Pons (tissue), 1 donor: ENCODE results near the gene OR10H3.
"Not testable (repeated sequence)": the region's sequence is repeated elsewhere in the genome, so short reads cannot be mapped to it uniquely, and the experiment has no call there.

ENCODE experiments used
- DNase-seq: peaks from one replicate; pipeline ENCODE4 v3.0.0-alpha.2; 2016; ENCODE audit warnings: low spot score

The OR10H3 gene, protein sequence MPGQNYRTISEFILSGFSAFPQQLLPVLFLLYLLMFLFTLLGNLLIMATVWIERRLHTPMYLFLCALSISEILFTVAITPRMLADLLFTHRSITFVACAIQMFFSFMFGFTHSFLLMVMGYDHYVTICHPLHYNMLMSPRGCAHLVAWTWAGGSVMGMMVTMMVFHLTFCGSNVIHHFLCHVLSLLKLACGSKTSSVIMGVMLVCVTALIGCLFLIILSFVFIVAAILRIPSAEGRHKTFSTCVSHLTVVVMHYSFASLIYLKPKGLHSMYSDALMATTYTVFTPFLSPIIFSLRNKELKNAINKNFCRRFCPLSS

GRCh38 chr19:15737722-15738121, at the start of gene OR10H3:
Gene OR10H3, plus strand, starts transcription at chr19:15737985. Its CDS starts 3,408 bp downstream, at chr19:15741393.
- no peak for DNase-seq

DNA sequence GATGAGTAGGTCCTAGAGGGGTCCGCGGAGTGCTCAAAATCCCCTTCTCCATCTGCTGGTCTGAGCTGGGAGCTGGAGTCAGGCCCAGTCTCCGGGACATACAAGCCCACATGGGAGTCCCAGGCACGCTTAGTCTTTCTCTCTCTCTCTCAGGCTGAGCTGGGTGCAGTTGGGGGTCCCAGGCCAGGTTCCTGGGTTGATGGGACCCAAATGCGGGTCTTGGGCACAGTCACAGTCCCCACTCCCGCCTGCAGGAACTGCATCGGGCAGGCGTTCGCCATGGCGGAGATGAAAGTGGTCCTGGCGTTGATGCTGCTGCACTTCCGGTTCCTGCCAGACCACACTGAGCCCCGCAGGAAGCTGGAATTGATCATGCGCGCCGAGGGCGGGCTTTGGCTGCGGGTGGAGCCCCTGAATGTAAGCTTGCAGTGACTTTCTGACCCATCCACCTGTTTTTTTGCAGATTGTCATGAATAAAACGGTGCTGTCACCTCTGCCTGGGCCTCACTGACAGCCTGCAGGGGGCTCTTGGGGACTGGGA, 41.1 kb upstream of the OR10H3 start:
- DNase-seq = no peak

DNA sequence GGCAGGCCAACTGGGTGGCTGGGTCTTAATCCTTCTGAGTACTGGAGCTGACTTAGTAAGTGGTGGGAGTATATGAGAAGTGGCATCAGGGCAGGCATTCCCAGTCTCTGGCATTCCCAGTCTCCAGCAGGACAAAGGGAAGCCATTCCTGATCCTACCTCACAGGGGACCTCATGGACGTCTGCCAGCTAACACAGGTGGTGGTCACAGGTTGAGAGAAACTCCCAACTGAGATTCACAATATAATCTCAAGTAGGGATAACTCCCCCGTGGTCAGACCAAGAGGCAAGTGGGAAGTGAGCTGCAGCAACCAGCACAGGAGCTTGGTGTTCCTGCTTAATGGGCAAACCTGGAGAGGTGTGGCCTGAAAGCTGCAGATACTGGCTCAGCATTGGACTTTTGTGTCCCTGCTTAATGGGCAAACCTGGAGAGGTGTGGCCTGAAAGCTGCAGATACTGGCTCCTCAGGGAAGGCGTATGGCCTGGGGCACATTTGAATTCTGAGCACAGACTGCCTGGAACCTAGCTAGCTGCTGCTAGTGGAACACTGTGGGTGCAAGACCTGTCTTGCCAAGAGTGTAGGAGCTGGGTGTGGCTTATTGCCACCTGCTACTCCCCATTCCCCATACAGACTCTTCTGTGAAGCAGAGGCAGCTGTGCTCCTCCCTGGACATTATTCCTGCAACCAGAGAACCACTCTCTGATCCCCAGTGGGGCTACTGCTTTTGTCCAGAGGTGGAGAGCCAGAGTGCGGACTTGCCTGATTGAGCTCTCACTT, 35.8 kb upstream of the OR10H3 start:
- DNase-seq = no peak

DNA sequence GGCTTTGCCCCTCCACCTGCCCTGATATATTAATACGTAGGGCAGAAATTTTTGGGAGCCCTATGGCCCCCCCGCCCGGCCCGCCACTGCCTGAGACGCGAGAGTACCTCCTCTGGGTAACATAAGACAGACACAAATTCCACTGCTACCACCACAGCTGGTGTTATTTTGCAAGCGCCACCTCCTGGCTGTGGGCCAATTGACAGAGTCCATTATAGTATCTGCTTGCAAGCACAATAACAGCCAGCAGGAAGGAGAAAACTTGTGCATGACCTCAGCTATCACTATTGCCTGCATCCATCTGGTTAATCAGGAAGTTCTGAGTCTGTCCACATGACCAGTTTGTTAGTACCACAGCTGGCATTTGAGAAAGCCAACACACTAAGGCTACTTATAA, 35.3 kb upstream of the OR10H3 start:
- DNase-seq = peak; percentile 32

DNA sequence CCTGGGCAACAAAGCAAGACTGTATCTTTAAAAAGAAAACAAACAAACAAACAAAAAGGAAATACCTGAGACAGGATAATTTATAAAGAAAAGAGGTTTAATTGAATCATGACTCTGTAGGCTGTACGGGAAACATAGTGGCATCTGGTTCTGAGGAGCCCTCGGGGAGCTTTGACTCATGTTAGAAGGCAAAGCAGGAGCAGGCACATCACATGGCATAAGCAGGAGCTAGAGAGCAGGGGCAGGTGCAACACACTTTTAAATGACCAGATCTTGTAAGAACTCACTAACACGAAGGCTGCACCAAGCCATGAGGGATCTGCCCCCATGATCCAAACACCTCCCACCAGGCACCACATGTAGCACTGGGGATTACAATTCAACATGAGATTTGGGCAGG, 23.1 kb upstream of the OR10H3 start:
- DNase-seq = no peak

DNA sequence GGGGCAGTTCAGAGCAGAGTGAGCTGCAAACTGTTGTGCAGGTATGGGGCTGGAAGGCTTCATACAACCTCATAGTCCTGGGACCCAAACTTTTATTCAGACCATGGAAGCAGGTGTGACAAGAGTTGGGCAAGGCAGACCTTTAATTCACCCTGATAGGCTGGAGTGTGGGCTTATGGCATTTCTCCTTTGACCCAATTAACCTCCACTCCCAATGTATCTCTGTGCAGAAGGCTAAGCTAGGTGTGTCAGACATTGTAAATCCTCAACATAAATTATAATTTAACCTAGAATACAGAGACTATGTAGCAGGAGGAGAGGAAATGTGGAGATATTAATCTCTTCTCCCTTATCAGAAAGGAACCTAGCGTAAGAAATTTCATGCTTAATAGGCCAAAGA, 22.1 kb upstream of the OR10H3 start:
- no peak for DNase-seq

DNA sequence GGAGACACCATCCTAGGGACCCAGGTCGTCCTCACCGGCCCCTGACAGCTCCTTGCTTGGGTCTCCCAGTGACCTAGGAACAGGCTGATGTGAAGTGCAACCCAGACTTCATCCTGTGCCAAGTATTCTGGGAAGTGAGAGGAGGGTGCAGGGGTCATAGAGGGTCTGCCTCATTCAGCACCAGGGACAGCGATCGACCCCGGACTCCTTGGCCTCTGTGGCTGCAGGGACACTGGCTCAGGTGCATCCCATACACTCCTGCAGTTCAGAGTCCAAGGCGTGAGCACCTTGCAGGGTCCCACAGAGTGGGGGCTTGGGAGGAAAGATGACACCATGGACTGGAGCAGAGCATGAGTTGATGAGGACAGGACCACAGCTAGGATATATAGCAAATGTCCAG, 20.0 kb upstream of the OR10H3 start:
- no peak for DNase-seq

GRCh38 chr19:15721268-15721667, 16.5 kb upstream of the OR10H3 start:
- no peak for DNase-seq

- DNase-seq = no peak
These were observed 14.8 kb upstream of the OR10H3 start for GRCh38 chr19:15722956-15723355.

- DNase-seq = no peak
These were observed 10.1 kb upstream of the OR10H3 start, which contains the start of gene OR10H2 for GRCh38 chr19:15727724-15728123. Gene OR10H2, plus strand, starts transcription at chr19:15728024. Its CDS starts 20 bp downstream, at chr19:15728044.

GRCh38 chr19:15730538-15730937, 7.2 kb upstream of the OR10H3 start:
- no peak for DNase-seq

- no peak for DNase-seq
These were observed 5.4 kb upstream of the OR10H3 start for GRCh38 chr19:15732388-15732787.

DNA sequence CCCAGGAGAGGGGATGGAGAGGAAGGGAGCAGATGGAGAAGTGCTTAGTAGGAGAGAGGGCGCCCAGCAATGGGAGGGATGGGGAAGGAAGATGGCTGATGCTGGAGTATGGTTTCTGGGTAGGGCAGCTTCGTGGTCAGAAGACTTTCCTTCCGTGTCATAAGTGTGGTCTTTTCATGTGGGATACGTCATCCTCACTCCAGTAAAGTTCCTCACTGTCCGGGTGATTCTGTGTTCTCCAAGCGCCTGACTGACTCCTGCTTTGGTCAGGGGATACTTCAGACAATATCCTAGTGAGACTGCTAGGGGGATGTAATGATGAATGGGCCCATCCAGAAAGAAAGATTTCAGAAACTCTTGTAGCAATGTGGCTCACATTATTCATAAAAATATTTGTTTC, 3.9 kb upstream of the OR10H3 start:
- no peak for DNase-seq

DNA sequence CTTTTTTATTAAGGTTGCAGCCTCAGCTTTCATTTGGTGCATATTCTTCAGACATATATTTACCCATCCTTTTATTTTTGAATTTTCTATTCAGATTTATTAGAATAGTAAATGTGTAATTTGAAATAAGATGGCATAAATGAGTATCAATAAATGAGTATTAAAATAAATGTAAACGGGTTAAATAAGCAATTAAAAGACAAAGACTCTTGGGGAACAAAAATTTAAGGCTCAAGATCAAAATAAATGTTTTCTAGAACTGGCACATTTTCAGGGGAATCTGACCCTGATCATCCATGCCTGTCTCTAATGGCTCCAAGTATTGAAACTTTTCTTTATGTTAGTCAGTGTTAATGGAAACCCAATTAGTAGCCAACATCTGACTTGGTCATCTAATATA, 3.0 kb downstream of the OR10H3 start:
- DNase-seq = no peak

DNA sequence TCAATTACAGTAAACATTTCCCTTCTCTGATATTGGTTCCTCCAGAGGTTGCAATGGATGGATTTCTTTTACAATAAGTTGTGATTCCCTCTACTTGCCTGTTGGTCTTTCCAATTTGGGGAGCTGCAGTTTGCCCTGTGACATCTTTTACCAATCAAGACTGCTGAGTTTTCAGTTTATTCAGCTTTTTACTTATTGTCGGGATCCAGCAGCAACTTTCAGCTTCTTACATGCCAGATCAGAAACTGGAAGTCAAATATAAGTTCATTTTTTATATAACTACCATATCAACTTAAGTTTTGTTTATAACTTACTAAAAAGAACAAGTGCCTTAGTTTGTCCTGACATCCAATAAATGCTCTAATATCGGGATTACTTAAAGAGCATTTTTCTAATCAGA, 10.5 kb downstream of the OR10H3 start:
- no peak for DNase-seq

GRCh38 chr19:15758379-15758778, 20.6 kb downstream of the OR10H3 start:
- no peak for DNase-seq

DNA sequence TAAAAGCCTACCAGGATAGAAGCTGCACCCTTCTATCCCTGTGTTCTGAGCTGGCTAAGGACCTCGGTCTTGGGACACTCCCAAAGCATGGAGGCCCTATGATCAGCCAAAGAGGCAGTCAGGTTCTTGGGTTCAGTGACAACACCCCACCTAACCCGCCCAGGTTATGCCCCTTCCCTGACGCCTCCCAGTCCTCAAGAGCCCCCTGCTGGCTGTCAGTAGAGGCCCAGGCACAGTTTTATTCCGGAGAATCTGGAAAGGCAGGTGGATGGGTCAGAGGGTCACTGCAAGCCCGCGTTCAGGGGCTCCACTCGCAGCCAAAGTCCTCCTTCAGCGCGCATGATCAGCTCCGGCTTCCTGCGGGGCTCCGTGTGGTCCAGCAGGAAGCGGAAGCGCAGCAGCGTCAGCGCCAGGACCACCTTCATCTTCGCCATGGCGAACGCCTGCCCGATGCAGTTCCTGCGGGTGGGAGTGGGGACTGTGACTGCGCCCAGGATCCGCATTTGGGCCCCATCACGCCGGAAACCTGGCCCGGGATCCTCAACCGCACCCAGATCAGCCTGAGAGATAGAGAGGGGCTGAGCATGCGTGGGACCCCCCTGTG, 22.3 kb downstream of the OR10H3 start:
- DNase-seq = no peak

DNA sequence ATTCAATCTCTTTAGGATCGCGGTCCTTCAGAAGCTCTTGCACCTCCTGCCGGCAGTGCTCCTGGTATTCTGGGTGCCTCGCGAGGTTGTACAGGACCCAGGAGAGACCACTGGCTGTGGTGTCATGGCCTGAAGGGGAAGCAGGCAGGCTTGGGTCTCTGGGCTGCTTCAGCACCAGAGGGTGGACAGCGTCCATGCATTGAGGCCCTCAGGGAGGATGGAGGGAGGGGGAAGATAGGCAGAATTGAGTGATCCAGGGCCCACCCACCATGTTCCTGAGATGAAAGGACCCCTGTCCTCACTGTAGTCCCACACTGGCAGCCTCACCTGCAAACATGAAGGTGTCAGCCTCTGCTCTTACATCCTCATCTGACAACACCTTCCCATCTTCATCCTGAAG, 31.8 kb downstream of the OR10H3 start:
- DNase-seq = no peak

GRCh38 chr19:15774159-15774558, 36.4 kb downstream of the OR10H3 start:
- not testable (repeated sequence) for DNase-seq

GRCh38 chr19:15775249-15775648, 37.5 kb downstream of the OR10H3 start:
- DNase-seq = no peak

- no peak for DNase-seq
These were observed 38.5 kb downstream of the OR10H3 start for GRCh38 chr19:15776264-15776663.
